ENCODE measurements around the gene SCN5A.

SCN5A gene

DNA sequence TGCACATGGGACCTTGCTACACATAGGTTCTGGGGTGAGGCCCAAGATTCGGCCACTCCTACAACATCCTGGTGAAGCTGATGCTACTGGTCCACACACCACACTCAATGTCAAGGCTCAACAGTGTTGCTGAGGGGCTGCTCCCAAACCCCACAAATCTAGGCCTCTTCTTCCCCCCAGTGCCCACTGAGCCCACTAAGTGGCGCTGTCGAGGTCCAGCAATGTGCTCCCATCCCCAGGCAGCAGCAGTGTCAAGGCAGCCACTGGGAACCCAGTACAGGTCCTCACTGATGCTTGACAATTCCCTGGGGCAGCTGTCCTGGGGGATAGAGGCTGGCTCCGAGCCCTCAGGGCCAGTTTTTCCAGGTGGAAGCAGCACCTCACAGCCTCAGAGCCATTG, 21.5 kb downstream of the SCN5A start:
- DNase-seq (ENCODE audit: extremely low read depth in 1 of 2, low read depth in 1 of 2): no peak

DNA sequence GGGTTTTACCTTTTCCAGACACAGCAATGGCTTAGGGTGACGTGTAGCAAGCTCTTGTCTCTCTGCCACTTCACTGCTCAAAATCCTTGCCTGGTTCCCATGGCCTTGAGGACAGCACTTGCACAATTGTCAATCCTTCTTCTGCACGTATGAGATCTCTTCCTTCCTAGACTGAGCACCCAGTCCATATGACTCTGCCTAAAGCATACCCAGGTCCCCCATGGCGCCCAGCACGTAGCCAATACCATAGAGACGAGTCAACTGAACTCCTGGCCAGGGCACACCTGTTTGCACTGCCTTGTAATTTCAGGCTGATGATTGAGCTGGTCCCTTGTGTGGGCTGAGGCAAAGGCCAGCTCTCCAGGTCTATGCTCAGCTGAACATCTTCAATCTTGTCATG, 23.3 kb downstream of the SCN5A start:
- no peak for DNase-seq (ENCODE audit: extremely low read depth in 1 of 2, low read depth in 1 of 2)

DNA sequence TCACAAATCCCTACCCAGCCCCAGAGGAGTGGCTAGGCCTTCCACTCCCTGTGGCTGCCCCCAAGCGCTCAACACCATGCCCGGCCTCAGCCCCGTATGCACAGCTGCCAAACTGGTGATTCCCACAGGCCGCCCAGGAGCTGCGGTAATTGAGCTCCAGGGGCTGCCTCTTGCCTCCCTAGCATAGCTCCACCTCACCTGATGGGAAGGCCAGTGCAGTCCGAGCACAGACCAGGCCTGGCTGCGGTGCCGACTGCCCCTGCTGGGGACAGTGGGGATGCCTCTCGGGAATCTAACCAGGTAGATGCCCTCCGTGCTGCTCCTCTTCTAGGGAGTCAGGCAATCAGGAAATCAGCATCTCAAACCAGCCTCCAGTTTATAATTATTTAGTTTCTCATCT, 25.9 kb downstream of the SCN5A start:
- no peak for DNase-seq (ENCODE audit: extremely low read depth in 1 of 2, low read depth in 1 of 2)

GRCh38 chr3:38622336-38622735, 27.2 kb downstream of the SCN5A start:
- DNase-seq (ENCODE audit: extremely low read depth in 1 of 2, low read depth in 1 of 2): no peak

DNA sequence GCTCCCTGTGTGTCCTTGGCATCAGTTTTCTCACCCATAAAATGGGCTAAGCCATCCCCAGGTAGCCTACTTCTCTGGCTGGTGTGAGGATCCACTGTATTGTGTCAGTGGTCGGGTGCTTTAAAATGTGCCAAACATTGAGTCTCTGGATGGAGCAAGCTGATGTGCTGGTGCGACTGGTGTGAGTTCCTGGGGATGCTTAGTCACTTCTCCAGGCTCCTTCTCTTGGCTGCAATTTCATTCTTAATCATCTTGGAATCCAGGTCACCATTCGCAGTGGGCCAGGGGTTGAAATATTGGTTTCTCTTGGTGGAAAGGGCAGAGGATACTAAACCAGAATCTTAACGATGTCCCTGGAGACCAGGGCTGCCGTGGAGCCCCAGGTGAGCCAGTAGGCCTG, 29.3 kb downstream of the SCN5A start:
- DNase-seq (ENCODE audit: extremely low read depth in 1 of 2, low read depth in 1 of 2): no peak

DNA sequence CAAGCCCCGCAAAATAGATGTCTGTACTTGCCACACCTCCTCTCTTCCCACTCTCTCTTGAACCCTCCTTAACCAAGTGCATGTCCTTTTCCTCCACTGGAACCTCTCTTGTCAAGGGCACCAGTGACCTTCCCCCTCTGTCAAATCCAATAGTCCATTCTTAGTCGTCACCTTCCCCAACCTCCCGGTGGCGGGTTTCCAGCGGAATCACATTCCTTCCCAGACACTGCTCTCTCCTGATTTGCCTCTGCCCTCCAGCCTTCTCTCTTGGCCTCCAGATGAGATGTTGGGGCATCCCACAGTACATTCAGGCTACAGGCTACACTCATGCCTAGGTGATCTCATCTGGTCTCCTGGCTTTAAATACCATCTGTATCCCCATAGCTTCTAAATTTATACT, 31.1 kb downstream of the SCN5A start:
- DNase-seq (ENCODE audit: extremely low read depth in 1 of 2, low read depth in 1 of 2): no peak

GRCh38 chr3:38617586-38617985, 31.9 kb downstream of the SCN5A start:
- DNase-seq (ENCODE audit: extremely low read depth in 1 of 2, low read depth in 1 of 2): no peak

- DNase-seq (ENCODE audit: extremely low read depth in 1 of 2, low read depth in 1 of 2): no peak
Observed at GRCh38 chr3:38617137-38617536, 32.4 kb downstream of the SCN5A start.

DNA sequence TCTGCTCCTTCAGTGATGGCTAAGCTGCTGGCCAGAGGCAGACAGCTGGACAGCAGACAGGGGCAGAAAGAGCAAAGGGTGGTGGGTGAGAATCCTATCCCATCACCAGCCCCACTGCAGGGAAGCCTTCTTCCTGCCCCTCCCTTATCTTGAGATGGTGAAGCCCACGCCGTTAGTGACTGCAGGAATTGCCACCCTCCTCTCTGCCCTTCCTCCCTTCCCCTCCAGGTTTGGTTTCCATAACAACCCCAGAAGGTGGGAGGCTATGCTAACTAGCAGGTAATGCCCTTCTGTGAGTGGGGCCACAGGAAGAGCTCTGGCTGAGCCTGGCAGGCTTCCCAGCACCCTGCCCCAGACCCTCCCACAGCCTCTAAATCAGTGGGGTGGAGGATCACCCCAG, 32.8 kb downstream of the SCN5A start:
- DNase-seq (ENCODE audit: extremely low read depth in 1 of 2, low read depth in 1 of 2): no peak

GRCh38 chr3:38616111-38616510, 33.4 kb downstream of the SCN5A start:
- DNase-seq (ENCODE audit: extremely low read depth in 1 of 2, low read depth in 1 of 2): no peak

DNA sequence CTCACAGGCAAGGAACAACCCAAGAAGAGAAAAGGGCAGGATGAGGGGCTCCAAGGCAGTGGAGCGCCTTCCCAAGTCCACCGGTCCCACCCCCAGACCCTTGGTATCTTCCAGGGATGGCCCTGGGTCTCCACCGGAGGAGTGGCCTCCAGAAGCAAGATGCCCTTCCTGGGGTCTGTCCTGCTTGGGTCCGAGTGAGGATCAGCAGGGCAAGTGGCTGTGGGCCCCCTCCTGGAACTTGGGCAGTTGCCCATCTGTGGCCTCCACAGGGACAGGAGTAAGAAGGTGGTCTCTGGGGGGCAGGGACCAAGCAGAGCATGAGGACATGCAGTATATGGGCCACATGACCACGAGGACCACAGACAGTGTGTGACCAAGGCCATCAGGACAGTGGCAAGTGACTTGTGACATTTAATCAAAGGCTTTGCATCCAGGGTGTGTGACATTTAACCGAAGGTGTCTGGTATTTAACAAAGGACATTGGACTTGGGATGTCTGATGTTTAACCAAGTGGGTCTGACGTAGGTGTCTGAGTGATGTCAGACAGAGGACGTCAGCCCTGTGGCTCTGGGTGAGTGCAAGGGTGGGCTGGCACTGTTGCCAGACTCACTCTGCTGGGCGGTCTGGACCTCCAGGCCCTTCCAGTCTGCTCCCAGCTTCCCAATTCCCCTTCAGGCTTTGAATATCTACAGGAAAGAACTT, 34.7 kb downstream of the SCN5A start:
- no peak for DNase-seq (ENCODE audit: extremely low read depth in 1 of 2, low read depth in 1 of 2)

DNA sequence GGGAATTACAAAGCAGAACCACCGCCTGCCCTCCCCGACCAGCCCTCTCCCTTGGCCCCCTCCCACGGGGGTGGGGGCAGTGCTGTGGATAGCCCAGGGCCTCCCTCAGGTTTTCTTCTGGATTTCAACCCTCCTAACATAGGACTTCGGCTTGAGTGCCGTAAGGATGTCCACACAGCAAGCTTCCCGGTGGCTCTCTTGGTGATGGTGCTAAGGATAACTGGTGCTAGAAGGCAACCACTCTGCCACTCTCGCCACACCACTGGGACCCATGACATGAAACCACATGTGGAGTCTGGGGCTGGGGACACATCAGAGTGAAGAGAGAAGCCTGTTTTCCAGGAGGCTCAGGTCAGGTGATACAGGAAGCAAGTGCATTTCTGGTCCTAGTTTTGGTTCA, 35.4 kb downstream of the SCN5A start:
- DNase-seq (ENCODE audit: extremely low read depth in 1 of 2, low read depth in 1 of 2): no peak

- DNase-seq (ENCODE audit: extremely low read depth in 1 of 2, low read depth in 1 of 2): no peak
Observed at GRCh38 chr3:38613426-38613825, 36.1 kb downstream of the SCN5A start.

DNA sequence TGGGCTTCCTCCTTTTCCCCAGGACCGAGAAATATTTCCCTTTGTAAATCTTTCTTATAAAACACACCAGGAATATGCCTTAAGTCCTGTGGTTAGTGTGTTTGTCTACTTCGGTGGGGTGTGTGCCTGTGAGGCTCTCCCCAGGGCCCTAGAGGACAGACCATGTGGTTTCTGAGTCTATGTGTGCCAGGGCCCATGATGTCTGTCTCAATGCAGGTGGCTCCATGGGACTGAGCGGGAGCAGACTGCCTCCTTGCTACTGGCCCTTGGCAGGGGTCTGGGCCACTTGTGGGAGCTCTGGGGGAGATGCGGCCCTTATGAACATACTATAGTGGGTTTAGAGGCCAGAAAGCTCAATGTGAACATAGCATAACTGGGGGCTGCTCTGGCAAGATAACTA, 37.6 kb downstream of the SCN5A start:
- DNase-seq (ENCODE audit: extremely low read depth in 1 of 2, low read depth in 1 of 2): no peak

DNA sequence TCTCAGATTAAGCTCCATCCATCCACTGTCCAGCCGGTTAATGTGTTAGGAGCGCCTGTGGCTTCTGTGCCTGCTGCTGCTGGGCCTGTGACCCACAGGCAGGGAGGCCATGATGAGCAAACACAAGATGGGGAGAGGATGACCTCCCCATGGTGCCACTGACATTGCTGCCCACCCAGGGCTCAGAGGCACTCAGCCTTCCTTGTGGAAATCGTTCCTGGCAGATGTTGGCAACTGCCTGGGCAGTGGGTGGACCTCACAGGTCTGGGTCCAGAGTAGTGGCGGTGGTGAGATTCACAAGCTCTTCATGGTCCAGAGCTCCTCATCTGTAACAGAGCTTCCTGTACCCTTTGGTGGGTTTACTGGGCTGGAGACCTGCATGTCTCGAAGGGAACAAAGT, 38.6 kb downstream of the SCN5A start:
- DNase-seq (ENCODE audit: extremely low read depth in 1 of 2, low read depth in 1 of 2): no peak

DNA sequence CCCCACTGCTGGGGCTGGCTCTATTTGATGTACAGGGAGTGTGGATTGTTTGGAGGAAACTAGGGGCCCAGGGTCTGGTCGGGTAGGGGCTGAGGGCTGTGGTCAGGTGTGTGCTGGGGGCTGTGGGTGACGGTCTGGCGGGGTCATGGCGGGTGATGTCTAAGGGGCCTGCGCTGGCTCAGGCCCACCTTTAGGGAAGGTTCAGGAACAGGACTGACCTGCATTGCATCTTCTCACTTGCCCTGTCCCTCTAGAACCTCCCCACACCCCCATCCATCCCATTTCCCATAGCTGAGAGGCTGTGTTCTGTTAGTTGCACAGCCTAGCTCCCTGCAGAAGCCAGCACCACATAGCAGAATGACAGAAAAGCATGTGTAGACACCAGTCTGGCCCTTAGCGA, 39.1 kb downstream of the SCN5A start:
- no peak for DNase-seq (ENCODE audit: extremely low read depth in 1 of 2, low read depth in 1 of 2)

GRCh38 chr3:38609386-38610111, 39.9 kb downstream of the SCN5A start:
- DNase-seq (ENCODE audit: extremely low read depth in 1 of 2, low read depth in 1 of 2): no peak

- DNase-seq (ENCODE audit: extremely low read depth in 1 of 2, low read depth in 1 of 2): no peak
Observed at GRCh38 chr3:38608961-38609360, 40.5 kb downstream of the SCN5A start.

- DNase-seq (ENCODE audit: extremely low read depth in 1 of 2, low read depth in 1 of 2): no peak
Observed at GRCh38 chr3:38608086-38608775, 41.3 kb downstream of the SCN5A start.

DNA sequence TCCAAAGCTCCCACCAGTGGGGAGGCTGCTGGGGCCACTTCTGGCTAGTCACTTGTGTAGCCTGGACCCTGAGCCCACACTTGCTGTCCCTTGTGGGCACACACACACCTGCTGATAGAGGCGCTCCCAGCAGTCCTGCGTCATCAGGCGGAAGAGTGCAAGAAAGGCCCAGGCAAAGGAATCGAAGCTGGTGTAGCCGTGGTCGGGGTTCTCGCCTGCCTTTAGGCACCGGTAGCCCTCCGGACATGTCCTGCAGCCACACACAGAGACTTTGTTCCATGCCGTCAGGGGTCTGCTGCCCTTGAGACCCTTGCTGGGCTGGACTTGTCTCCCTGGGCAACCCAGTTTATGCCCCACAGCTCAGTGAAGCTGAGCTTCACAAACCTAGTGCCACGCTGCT, 42.9 kb downstream of the SCN5A start:
- DNase-seq (ENCODE audit: extremely low read depth in 1 of 2, low read depth in 1 of 2): no peak

GRCh38 chr3:38605981-38606380, 43.5 kb downstream of the SCN5A start:
- no peak for DNase-seq (ENCODE audit: extremely low read depth in 1 of 2, low read depth in 1 of 2)

DNA sequence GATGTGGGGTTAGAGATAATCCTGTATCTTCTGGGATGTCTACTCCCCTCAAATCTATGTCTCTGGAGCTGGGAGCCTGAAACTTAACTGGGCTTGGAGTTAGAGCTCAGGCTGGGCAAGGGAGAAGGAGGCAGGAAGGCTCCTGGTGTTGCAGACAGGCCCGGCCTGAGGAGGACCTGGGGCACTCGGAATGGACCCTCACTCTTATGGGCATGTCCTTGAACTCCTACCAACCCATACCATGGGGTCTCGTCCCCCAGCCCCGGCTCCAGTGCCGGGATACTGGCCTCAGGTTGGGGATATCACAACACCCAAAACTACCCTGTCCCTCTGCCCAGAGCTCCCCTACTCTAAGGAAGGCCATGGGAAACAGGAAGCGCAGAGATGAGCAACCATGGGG, 45.2 kb downstream of the SCN5A start:
- no peak for DNase-seq (ENCODE audit: extremely low read depth in 1 of 2, low read depth in 1 of 2)

Data from activated CD8-positive, alpha-beta memory T cell treated with anti-CD3 and anti-CD28 coated beads for 1 hour (primary cell).